Measurements from ENCODE around the gene SPDYE16.
"Not testable (repeated sequence)": the region's sequence is repeated elsewhere in the genome, so short reads cannot be mapped to it uniquely, and the experiment has no call there.

Gene SPDYE16

DNA sequence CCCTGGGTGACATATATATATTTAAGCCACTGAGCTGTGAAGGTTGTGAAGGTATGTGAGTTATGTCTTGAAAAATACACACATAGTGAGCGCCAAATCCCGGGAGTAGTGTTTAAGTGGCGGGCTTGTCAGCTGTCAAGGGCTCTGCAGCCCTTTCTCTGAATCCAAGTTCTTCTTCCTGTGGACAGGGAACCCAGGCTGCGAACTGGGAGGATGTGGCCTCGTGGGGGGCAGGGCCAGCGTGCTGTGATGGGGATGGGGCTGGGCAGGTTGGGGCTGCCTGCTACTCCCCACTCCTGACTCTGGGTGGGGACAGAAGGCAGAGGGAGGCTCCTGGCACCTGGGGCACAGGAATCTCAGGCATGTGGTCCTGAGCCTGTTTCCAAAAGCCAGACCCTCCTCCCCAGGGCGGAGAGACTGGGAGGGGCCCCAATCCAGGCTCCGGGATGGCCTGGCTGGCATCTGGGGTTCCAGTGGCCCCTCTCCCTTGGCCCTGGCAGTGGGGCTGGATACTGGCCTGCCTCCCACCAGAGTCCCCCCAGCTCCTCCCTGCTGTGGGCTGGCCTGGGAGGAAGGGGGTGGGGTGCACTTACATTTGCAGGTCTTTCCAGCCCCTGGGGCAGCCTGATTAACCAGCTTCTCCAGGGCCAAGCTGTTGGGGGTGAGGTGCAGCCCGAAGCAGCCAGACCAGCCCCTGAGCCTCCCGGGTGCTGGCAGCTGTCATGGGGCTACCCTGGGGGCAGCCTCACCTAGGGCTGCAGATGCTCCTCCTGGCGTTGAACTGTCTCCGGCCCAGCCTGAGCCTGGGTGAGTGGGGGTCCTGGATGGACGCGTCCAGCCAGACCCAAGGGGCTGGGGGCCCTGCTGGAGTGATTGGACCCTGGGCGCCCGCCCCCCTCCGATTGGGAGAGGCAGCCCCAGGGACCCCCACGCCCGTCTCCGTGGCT, 32.9 kb downstream of the SPDYE16 start, which contains the start of gene UPK3B:
TSS of gene UPK3B (plus strand) at position 622 of the 947 bp plus-strand sequence. CDS start at position 723, 101 bp downstream.
- no peak within 1 kb of the TSS for H3K4me3 ChIP-seq
- H3K9ac ChIP-seq (ENCODE audit: insufficient read length): no peak within 1 kb of the TSS
- H3K27ac ChIP-seq: no peak within 1 kb of the TSS
- DNase-seq (ENCODE audit: low read depth, low spot score): no peak
- no peak for TF ChIP-seq POLR2AphosphoS5 (IDR thresholded peaks at IDR 0.05; ENCODE audit: borderline replicate concordance, low read depth, low read length)
- no peaks in the 10 kb centered on the region for H3K9me3 ChIP-seq (ENCODE audit: low read depth, low read length)
- no peaks in the 10 kb centered on the region for H3K36me3 ChIP-seq (ENCODE audit: insufficient read depth, low read length)

DNA sequence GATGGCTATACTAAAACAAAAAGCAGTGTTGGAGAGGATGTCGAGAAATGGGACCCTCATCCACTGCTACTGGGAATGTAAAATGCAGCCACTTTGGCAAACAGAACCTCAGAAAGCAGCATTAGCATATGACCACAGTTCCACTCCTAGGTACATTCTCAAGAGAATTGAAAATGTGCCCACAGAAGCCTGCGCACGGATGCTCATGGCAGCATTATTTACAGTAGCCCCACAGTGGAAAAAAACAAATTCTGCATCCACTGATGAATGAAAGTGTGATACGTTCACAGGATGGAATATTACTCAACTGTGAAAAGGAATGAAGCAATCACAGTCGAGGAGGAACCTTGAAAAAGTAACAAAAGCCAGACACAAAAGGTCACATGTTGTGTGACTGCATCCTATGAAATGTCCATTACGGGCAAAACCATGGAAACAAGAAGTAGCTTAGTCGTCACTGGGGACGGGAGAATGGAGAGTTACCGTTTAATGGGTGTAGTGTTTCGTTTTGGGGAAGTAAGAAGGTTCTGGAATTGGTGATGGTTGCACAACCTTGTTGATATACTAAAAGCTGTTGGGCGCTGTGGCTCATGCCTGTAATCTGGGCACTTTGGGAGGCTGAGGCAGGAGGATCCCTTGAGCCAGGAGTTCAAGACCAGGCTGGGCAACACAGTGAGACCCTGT, 35.2 kb downstream of the SPDYE16 start:
- DNase-seq (ENCODE audit: low read depth, low spot score): no peak
- H3K9me3 ChIP-seq (ENCODE audit: low read depth, low read length): no peaks in the 10 kb centered on the region
- no peak overlapping the region for H3K4me3 ChIP-seq
- no peak overlapping the region for H3K27ac ChIP-seq
- TF ChIP-seq FOXP2 (optimal IDR thresholded peaks at IDR 0.05; ENCODE audit: control extremely low read depth, extremely low read length, insufficient read depth) (no peak), EZH2 (IDR thresholded peaks at IDR 0.05) (no peak), POLR2AphosphoS5 (IDR thresholded peaks at IDR 0.05; ENCODE audit: borderline replicate concordance, low read depth, low read length) (no peak)
- no peaks in the 10 kb centered on the region for H3K36me3 ChIP-seq (ENCODE audit: insufficient read depth, low read length)
- H3K9ac ChIP-seq (ENCODE audit: insufficient read length): no peak overlapping the region

DNA sequence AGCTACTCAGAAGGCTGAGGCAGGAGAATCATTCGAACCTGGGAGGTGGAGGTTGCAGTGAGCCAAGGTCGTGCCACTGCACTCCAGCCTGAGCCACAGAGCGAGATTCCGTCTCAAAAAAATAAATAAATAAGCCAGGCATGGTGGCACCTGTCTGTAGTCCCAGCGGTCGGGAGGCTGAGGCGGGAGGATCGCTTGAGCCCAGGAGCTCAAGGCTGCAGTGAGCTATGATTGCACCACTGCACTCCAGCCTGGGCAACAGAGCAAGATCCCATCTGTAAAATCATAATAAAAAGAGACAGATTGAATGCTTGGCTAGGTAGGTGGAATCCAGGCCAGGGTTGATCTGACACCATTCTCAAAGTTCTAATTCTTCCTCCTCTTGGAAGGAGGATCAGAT, 36.5 kb downstream of the SPDYE16 start:
- H3K9me3 ChIP-seq (ENCODE audit: low read depth, low read length); H3K4me3 ChIP-seq; H3K36me3 ChIP-seq (ENCODE audit: insufficient read depth, low read length); H3K27ac ChIP-seq; H3K9ac ChIP-seq (ENCODE audit: insufficient read length); DNase-seq (ENCODE audit: low read depth, low spot score): not testable (repeated sequence)

DNA sequence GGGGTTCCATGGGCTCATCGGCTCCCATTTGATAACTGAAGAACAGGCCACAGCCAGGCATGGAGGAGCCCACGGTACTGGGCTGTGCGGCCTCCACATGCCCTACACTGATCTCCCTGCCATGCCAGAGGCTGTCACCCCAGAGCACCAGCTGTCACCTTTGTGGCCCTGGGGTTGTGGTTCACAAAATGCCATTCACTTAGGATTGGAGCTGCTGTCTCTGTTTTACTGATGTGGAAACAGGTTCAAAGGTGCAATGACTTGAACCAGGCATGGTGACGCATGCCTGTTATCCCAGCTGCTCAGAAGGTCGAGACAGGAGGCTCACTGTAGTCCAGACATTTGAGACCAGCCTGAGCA, 37.0 kb downstream of the SPDYE16 start:
- Histone ChIP-seq H3K36me3 (ENCODE audit: insufficient read depth, low read length) (no peaks in the 10 kb centered on the region), H3K9ac (ENCODE audit: insufficient read length) (no peak overlapping the region)
- no peak for DNase-seq (ENCODE audit: low read depth, low spot score)

DNA sequence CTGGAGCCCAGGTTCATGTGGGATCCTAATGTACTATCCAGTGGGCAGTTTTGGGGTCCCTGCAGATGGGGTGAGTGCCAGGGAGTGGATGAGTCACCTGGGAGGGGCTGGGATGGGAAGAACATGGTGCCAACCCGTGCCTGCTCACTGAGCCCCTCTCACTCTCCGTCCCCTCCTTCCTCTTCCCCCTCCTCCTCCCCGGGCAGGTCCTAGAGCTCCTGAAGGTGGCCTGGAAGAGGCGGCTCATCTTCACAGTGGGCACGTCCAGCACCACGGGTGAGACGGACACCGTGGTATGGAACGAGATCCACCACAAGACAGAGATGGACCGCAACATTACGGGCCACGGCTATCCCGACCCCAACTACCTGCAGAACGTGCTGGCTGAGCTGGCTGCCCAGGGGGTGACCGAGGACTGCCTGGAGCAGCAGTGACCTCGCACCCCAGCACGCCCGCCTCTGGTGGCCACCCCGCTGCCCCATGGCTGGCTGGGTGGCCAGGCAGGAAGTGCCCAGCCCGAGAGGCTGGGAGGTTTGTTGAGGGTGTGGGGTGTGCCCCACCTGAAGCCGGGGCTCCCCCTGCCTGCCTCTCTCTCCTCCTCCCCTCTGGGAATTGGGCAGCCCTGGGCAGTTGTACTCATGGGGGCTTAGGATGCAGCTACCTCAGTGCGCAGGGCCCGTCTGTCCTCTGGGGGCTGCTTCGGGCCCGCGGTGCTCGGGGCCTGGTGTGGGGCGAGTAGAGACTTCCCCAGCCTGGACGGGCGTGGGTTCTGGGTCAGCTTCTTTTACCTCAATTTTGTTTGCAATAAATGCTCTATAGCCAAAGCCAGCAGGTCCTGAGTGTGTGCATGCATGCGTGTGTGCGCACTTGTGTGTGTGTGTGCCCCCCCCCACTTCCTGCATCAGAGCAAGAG, 37.7 kb downstream of the SPDYE16 start:
- no peaks in the 10 kb centered on the region for H3K9me3 ChIP-seq (ENCODE audit: low read depth, low read length)
- no peak for TF ChIP-seq EZH2 (IDR thresholded peaks at IDR 0.05)
- no peak for TF ChIP-seq POLR2AphosphoS5 (IDR thresholded peaks at IDR 0.05; ENCODE audit: borderline replicate concordance, low read depth, low read length)
- no peak for TF ChIP-seq FOXP2 (optimal IDR thresholded peaks at IDR 0.05; ENCODE audit: control extremely low read depth, extremely low read length, insufficient read depth)
- DNase-seq (ENCODE audit: low read depth, low spot score): no peak
- no peak overlapping the region for H3K4me3 ChIP-seq
- no peaks in the 10 kb centered on the region for H3K36me3 ChIP-seq (ENCODE audit: insufficient read depth, low read length)
- no peak overlapping the region for H3K9ac ChIP-seq (ENCODE audit: insufficient read length)
- no peak overlapping the region for H3K27ac ChIP-seq

More for the DNA sequence above, 37.0 kb downstream of the SPDYE16 start:
- Histone ChIP-seq H3K4me3 (no peak overlapping the region), H3K27ac (no peak overlapping the region), H3K9me3 (ENCODE audit: low read depth, low read length) (no peaks in the 10 kb centered on the region)
- TF ChIP-seq POLR2AphosphoS5 (IDR thresholded peaks at IDR 0.05; ENCODE audit: borderline replicate concordance, low read depth, low read length): no peak
- no peak for TF ChIP-seq FOXP2 (optimal IDR thresholded peaks at IDR 0.05; ENCODE audit: control extremely low read depth, extremely low read length, insufficient read depth)
- TF ChIP-seq EZH2 (IDR thresholded peaks at IDR 0.05): no peak

DNA sequence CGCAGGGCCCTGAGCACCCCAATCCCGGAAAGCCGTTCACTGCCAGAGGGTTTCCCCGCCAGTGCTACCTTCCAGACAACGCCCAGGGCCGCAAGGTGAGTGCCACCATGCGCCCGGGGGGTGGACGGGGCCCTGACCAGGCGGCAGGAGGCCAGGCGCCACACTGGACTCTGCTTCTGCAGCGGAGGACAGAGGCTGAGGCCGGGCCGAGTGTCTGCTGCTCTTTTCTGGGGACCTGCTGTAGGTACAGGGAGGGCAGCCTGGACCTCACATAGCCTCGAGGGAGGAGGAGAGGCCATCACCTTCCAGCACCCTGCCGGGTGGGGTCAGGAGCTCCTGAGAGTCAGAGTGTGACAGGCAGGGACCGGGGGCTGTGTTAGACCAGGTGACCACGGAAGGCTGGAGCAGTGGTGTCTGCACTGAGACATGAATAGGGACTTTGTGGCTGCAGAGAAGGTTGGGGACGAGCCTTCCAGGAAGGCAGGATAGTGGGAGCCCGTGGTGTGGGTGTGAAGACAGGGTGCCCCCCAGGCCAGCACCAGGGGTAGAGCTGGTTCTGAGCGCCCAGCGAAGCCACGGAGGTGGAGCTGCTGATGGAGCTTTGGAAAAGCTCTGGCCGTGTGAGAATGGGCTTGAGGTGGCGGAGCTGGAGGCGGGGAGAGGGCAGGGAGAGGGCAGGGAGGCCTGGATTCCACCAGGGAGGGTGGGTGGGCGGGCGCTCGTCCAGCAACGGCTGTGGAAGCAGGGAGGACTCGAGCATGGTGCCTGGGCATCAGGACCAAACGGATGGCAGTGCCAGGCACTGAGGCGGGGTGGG, 38.5 kb downstream of the SPDYE16 start:
- H3K27ac ChIP-seq; H3K9ac ChIP-seq (ENCODE audit: insufficient read length); H3K9me3 ChIP-seq (ENCODE audit: low read depth, low read length); DNase-seq (ENCODE audit: low read depth, low spot score); H3K4me3 ChIP-seq; H3K36me3 ChIP-seq (ENCODE audit: insufficient read depth, low read length): not testable (repeated sequence)

DNA sequence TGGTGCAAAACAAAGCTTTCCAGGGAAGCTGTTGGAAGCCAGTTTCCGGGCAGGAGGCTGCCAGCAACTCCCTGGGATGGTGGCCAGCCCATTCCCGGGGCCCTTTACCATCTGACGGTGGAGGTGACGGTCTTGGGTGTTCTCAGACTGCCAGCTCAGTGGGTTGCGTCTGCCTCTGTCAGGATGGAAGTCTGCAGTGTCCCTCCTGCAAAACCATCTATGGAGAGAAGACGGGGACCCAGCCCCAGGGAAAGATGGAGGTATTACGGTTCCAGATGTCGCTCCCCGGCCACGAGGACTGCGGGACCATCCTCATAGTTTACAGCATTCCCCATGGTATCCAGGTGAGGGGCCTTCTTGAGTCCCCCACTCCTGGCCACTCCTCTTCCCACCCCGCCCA, 39.9 kb downstream of the SPDYE16 start:
- not testable (repeated sequence) for H3K9me3 ChIP-seq (ENCODE audit: low read depth, low read length); H3K9ac ChIP-seq (ENCODE audit: insufficient read length); H3K27ac ChIP-seq; DNase-seq (ENCODE audit: low read depth, low spot score); H3K4me3 ChIP-seq; H3K36me3 ChIP-seq (ENCODE audit: insufficient read depth, low read length)

DNA sequence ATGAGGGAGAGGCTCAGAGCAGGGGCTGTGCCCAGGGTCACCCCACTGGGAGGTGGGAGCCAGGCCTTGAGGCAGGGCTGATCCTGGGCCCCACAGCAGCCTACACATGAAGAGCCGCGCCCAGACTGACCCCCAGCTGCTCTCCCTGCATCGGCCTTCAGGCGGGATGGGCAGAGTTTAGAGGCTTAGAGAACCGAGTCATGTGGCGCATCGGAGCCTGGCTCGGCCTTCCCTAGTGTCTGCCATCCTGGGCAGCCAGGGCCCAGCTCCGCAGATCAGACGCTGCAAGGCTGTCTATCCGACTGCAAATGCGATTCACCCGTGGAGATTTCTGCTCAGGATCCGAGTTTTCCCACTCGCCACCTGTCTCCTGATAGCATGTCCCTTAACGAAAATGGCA, 40.3 kb downstream of the SPDYE16 start:
- not testable (repeated sequence) for H3K4me3 ChIP-seq; H3K36me3 ChIP-seq (ENCODE audit: insufficient read depth, low read length); H3K9ac ChIP-seq (ENCODE audit: insufficient read length); DNase-seq (ENCODE audit: low read depth, low spot score); H3K9me3 ChIP-seq (ENCODE audit: low read depth, low read length); H3K27ac ChIP-seq

DNA sequence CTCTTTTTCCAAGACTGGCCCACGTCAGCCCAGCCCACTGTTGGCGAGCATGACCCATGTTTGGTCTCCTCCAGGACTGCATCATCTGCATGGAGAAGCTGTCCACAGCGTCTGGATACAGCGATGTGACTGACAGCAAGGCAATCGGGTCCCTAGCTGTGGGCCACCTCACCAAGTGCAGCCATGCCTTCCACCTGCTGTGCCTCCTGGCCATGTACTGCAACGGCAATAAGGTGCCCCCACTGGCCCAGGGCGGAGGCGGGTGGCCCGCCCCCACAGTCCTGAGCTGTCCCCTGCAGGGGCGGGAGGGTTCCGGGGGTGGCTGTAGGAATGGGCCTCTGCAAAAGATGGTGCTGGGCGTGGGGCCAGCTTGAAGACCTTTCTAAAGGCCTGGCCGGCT, 40.9 kb downstream of the SPDYE16 start:
- not testable (repeated sequence) for H3K9me3 ChIP-seq (ENCODE audit: low read depth, low read length); H3K4me3 ChIP-seq; H3K36me3 ChIP-seq (ENCODE audit: insufficient read depth, low read length); DNase-seq (ENCODE audit: low read depth, low spot score); H3K9ac ChIP-seq (ENCODE audit: insufficient read length); H3K27ac ChIP-seq

DNA sequence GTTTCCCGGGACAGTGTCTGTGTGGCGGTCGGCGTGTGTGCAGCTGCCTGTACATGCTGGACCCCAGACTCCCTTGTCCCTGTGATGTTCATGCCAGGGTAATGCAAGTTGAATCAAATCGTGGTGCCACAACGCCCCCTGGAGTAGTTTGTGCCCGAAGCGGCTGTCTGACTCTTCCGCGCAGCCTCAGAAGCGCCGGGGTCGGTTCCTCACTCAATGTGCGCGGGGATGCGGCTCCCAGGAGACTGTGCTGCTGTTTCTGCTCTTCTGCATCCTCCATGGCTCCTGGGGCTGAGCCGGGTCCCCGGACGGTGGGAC, 43.2 kb downstream of the SPDYE16 start:
- H3K27ac ChIP-seq; H3K9ac ChIP-seq (ENCODE audit: insufficient read length); H3K9me3 ChIP-seq (ENCODE audit: low read depth, low read length); DNase-seq (ENCODE audit: low read depth, low spot score); H3K4me3 ChIP-seq; H3K36me3 ChIP-seq (ENCODE audit: insufficient read depth, low read length): not testable (repeated sequence)

DNA sequence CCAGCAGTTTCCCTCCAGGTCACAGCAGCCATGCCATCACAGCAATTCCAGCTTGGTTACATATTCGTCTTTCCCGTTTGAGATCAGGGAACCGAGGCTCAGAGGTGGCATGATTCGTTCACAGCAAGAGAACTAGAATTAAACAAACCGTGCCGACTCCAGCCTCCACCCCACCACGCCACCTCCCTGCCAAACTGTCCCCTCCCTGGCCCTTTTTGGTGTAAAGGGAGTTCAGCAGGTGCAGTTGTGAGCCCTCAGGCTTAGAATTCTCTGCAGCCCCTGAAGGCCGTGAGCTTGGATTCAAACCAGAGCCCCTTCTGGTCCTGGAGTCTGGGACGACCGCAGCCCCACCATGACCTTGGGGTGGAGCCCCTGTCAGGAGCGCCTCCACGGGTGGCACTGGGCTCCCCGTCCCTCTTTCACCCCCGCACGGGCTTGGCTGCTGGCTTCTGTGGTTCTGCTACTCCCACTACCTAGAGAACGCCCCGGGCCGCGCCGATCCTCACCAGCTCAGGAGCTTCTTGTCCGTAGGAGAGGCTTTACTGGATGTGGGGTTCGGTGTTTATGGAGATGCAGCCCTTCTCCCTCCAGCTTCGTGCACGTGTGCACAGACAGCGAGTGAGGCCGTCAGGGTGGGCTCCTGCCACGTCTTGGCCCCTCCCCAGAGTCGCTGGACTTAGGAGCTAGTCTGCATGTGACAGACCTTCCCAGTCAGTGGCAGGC, 43.7 kb downstream of the SPDYE16 start:
- H3K27ac ChIP-seq; DNase-seq (ENCODE audit: low read depth, low spot score); H3K36me3 ChIP-seq (ENCODE audit: insufficient read depth, low read length); H3K4me3 ChIP-seq; H3K9me3 ChIP-seq (ENCODE audit: low read depth, low read length); H3K9ac ChIP-seq (ENCODE audit: insufficient read length): not testable (repeated sequence)
